GM18858 (cell line): ENCODE data around the gene LCOR.
"Not testable (repeated sequence)": the region's sequence is repeated elsewhere in the genome, so short reads cannot be mapped to it uniquely, and the experiment has no call there.

ENCODE experiments used
- ATAC-seq: cut with Tn5 transposase; IDR thresholded peaks from one replicate; pipeline ENCODE4 v1.9.1; 2021; ENCODE audit not compliant: unreplicated experiment

The LCOR gene

GRCh38 chr10:96838529-96838928 lies 6.4 kb downstream of the LCOR start:
- ATAC-seq = no peak

GRCh38 chr10:96840841-96841518 lies 8.9 kb downstream of the LCOR start:
- no peak for ATAC-seq

- no peak for ATAC-seq
Observed at GRCh38 chr10:96842896-96843723, 11.0 kb downstream of the LCOR start.

GRCh38 chr10:96843823-96844222 lies 11.7 kb downstream of the LCOR start:
- ATAC-seq = no peak

- ATAC-seq = no peak
Observed at GRCh38 chr10:96846395-96846794, 14.3 kb downstream of the LCOR start.

- ATAC-seq = no peak
Observed at GRCh38 chr10:96846926-96847325, 14.8 kb downstream of the LCOR start.

GRCh38 chr10:96847356-96847755 lies 15.3 kb downstream of the LCOR start:
- not testable (repeated sequence) for ATAC-seq

- no peak for ATAC-seq
Observed at GRCh38 chr10:96850113-96850512, 18.0 kb downstream of the LCOR start.

GRCh38 chr10:96850825-96851224 lies 18.7 kb downstream of the LCOR start:
- ATAC-seq = no peak

GRCh38 chr10:96851281-96851680 lies 19.2 kb downstream of the LCOR start:
- no peak for ATAC-seq

- ATAC-seq = no peak
Observed at GRCh38 chr10:96856317-96856716, 24.2 kb downstream of the LCOR start.

GRCh38 chr10:96857301-96858012 lies 25.4 kb downstream of the LCOR start:
- no peak for ATAC-seq

GRCh38 chr10:96858038-96858705 lies 26.1 kb downstream of the LCOR start:
- ATAC-seq = no peak

- no peak for ATAC-seq
Observed at GRCh38 chr10:96858706-96859050, 26.6 kb downstream of the LCOR start.

GRCh38 chr10:96860631-96861277 lies 28.7 kb downstream of the LCOR start:
- ATAC-seq = no peak

- ATAC-seq = peak; percentile 59
Observed at GRCh38 chr10:96863922-96864543, 31.9 kb downstream of the LCOR start.

- no peak for ATAC-seq
Observed at GRCh38 chr10:96873086-96873485, 41.0 kb downstream of the LCOR start.

- ATAC-seq = no peak
Observed at GRCh38 chr10:96873756-96874467, 41.8 kb downstream of the LCOR start.

- ATAC-seq = no peak
Observed at GRCh38 chr10:96878057-96878456, 46.0 kb downstream of the LCOR start.

- ATAC-seq = no peak
Observed at GRCh38 chr10:96880575-96880974, 48.5 kb downstream of the LCOR start.
